Trophoblast cell (in vitro differentiated cells and primary cell): ENCODE results near the gene DLX3.

Experiments
- DNase-seq, 2 donors: peaks; one replicate each; pipeline ENCODE4 v3.0.0-alpha.2; 2016
- H2AFZ ChIP-seq: 2 replicates; pipeline ENCODE4 v1.6.1; 2013; ENCODE audit warnings: low read length, moderate library complexity, mild to moderate bottlenecking; ENCODE audit not compliant: insufficient read depth, poor library complexity
- H2AK5ac ChIP-seq: 2 replicates; pipeline ENCODE4 v1.6.1; 2013; ENCODE audit warnings: mild to moderate bottlenecking, low read length
- H2BK120ac ChIP-seq: 2 replicates; pipeline ENCODE4 v1.6.1; 2013; ENCODE audit warnings: low read length, mild to moderate bottlenecking, moderate library complexity; ENCODE audit not compliant: insufficient read depth, poor library complexity
- H2BK12ac ChIP-seq: 2 replicates; pipeline ENCODE4 v1.6.1; 2013; ENCODE audit warnings: mild to moderate bottlenecking, low read length, moderate library complexity
- H2BK5ac ChIP-seq: 2 replicates; pipeline ENCODE4 v1.6.1; 2013; ENCODE audit warnings: low read length, low read depth, moderate library complexity, mild to moderate bottlenecking; ENCODE audit not compliant: poor library complexity
- H3K14ac ChIP-seq: 2 replicates; pipeline ENCODE4 v1.6.1; 2013; ENCODE audit warnings: mild to moderate bottlenecking, low read length
- H3K18ac ChIP-seq: 2 replicates; pipeline ENCODE4 v1.6.1; 2013; ENCODE audit warnings: mild to moderate bottlenecking, low read length
- H3K23ac ChIP-seq: 2 replicates; pipeline ENCODE4 v1.6.1; 2013; ENCODE audit warnings: low read length
- H3K27ac ChIP-seq: 2 replicates; pipeline ENCODE4 v1.5.1; 2013; ENCODE audit warnings: low read depth, mild to moderate bottlenecking, inconsistent platforms, low read length, moderate library complexity
- H3K27me3 ChIP-seq: 2 replicates; pipeline ENCODE4 v1.6.1; 2013; ENCODE audit warnings: inconsistent platforms, mild to moderate bottlenecking, low read length, moderate library complexity; ENCODE audit not compliant: insufficient read depth
- H3K36me3 ChIP-seq, 2 experiments: 1 replicate in 1 of 2; 2 replicates in 1 of 2; pipeline ENCODE4 v1.6.1; 2013; ENCODE audit warnings: low read length in 2 of 2, mild to moderate bottlenecking in 2 of 2, moderate library complexity in 1 of 2; ENCODE audit not compliant: insufficient read depth in 2 of 2, control insufficient read depth in 1 of 2
- H3K4ac ChIP-seq: 2 replicates; pipeline ENCODE4 v1.6.1; 2013; ENCODE audit warnings: low read depth, mild to moderate bottlenecking, low read length, moderate library complexity
- H3K4me1 ChIP-seq, 2 experiments: 1 replicate in 1 of 2; 2 replicates in 1 of 2; pipeline ENCODE4 v1.6.1; 2013; ENCODE audit warnings: low read length in 2 of 2, mild to moderate bottlenecking in 2 of 2, moderate library complexity in 1 of 2; ENCODE audit not compliant: insufficient read depth in 2 of 2, control insufficient read depth in 1 of 2
- H3K4me2 ChIP-seq: 2 replicates; pipeline ENCODE4 v1.6.1; 2013; ENCODE audit warnings: inconsistent platforms, mild to moderate bottlenecking, low read length, moderate library complexity
- H3K4me3 ChIP-seq: 2 replicates; pipeline ENCODE4 v1.5.1; 2013; ENCODE audit warnings: mild to moderate bottlenecking, low read depth, low read length, inconsistent platforms
- H3K79me1 ChIP-seq: one replicate; pipeline ENCODE4 v1.6.1; 2013; ENCODE audit warnings: low read length
- H3K79me2 ChIP-seq: 2 replicates; pipeline ENCODE4 v1.6.1; 2013; ENCODE audit warnings: low read length, mild to moderate bottlenecking; ENCODE audit not compliant: control insufficient read depth, insufficient read depth, poor library complexity
- H3K9ac ChIP-seq: 2 replicates; pipeline ENCODE4 v1.6.1; 2013; ENCODE audit warnings: mild to moderate bottlenecking, low read length
- H3K9me3 ChIP-seq: 2 replicates; pipeline ENCODE4 v1.6.1; 2013; ENCODE audit warnings: low read depth, mild to moderate bottlenecking, control low read depth, inconsistent platforms, low read length; ENCODE audit not compliant: insufficient read depth
- H4K12ac ChIP-seq: 2 replicates; pipeline ENCODE4 v1.6.1; 2013; ENCODE audit warnings: low read depth, mild to moderate bottlenecking, low read length, moderate library complexity
- H4K8ac ChIP-seq: 2 replicates; pipeline ENCODE4 v1.6.1; 2013; ENCODE audit warnings: low read depth, mild to moderate bottlenecking, low read length, moderate library complexity
- H4K91ac ChIP-seq: one replicate; pipeline ENCODE4 v1.6.1; 2013; ENCODE audit warnings: low read depth, mild to moderate bottlenecking, low read length, moderate library complexity
- WGBS: extraction: QIAGEN DNeasy Blood & Tissue Kit; methylation state at CpG from one replicate; pipeline ENCODE4 v1.1.7; 2013; ENCODE audit warnings: missing lambda C conversion rate; ENCODE audit not compliant: insufficient read length, insufficient coverage; ENCODE audit errors: extremely low coverage; 5-methylcytosine and 5-hydroxymethylcytosine counted together

Gene DLX3

GRCh38 chr17:50003911-50004310 lies 8.9 kb upstream of the DLX3 start:
- no peak overlapping the region for H3K27ac ChIP-seq
- H2AFZ ChIP-seq: no peak overlapping the region
- DNase-seq: no peak
- no peak overlapping the region for H3K4me3 ChIP-seq
- H3K23ac ChIP-seq: no peak overlapping the region
- WGBS: no CpG with 5 or more reads among the region's 4 CpGs
- no peaks in the 10 kb centered on the region for H3K27me3 ChIP-seq
- H4K91ac ChIP-seq: no peak overlapping the region
- no peaks in the 10 kb centered on the region for H3K4me1 ChIP-seq
- no peaks in the 10 kb centered on the region for H3K79me1 ChIP-seq
- H3K14ac ChIP-seq: no peak overlapping the region
- H4K8ac ChIP-seq: no peak overlapping the region
- H3K79me2 ChIP-seq: no peaks in the 10 kb centered on the region
- no peak overlapping the region for H2BK5ac ChIP-seq
- H4K12ac ChIP-seq: no peak overlapping the region
- peaks cover under 1% of the 10 kb centered on the region for H3K9me3 ChIP-seq
- no peak overlapping the region for H3K4ac ChIP-seq
- H3K4me2 ChIP-seq: no peak overlapping the region
- H2BK120ac ChIP-seq: no peak overlapping the region
- H2AK5ac ChIP-seq: no peak overlapping the region
- no peak overlapping the region for H3K9ac ChIP-seq
- no peaks in the 10 kb centered on the region for H3K36me3 ChIP-seq
- no peak overlapping the region for H3K18ac ChIP-seq
- H2BK12ac ChIP-seq: no peak overlapping the region

- Histone ChIP-seq H3K79me2 (peaks cover 9% of the 10 kb centered on the region), H3K4ac (no peak overlapping the region), H2BK120ac (no peak overlapping the region), H3K4me1 (peaks cover 8 to 15% of the 10 kb centered on the region in 2 experiments), H2AFZ (no peak overlapping the region), H3K18ac (no peak overlapping the region), H4K12ac (no peak overlapping the region), H3K79me1 (peaks cover 13% of the 10 kb centered on the region), H3K4me2 (no peak overlapping the region), H3K9me3 (peaks cover 2% of the 10 kb centered on the region), H3K4me3 (no peak overlapping the region), H2BK5ac (no peak overlapping the region), H2AK5ac (no peak overlapping the region), H4K91ac (no peak overlapping the region), H3K14ac (no peak overlapping the region), H3K27me3 (no peaks in the 10 kb centered on the region), H3K9ac (peak overlapping the region; percentile 13), H4K8ac (peak overlapping the region; percentile 13), H2BK12ac (no peak overlapping the region), H3K23ac (no peak overlapping the region), H3K36me3 (no peaks in the 10 kb centered on the region), H3K27ac (no peak overlapping the region)
- no peak for DNase-seq
- no CpG with 5 or more reads among the region's 11 CpGs for WGBS
These were observed 4.0 kb upstream of the DLX3 start for GRCh38 chr17:49998836-49999511.

- Histone ChIP-seq H2BK120ac (no peak overlapping the region), H3K14ac (no peak overlapping the region), H3K4ac (no peak overlapping the region), H3K18ac (no peak overlapping the region), H2BK5ac (no peak overlapping the region), H3K36me3 (peaks cover 0 to under 1% of the 10 kb centered on the region in 2 experiments), H3K27me3 (no peaks in the 10 kb centered on the region), H3K4me1 (peaks cover 8 to 15% of the 10 kb centered on the region in 2 experiments), H2AK5ac (no peak overlapping the region), H3K23ac (no peak overlapping the region), H2BK12ac (no peak overlapping the region), H3K79me2 (peaks cover 13% of the 10 kb centered on the region), H3K4me2 (no peak overlapping the region), H3K27ac (no peak overlapping the region), H3K79me1 (peaks cover 20% of the 10 kb centered on the region), H3K4me3 (no peak overlapping the region), H4K91ac (no peak overlapping the region), H3K9me3 (peaks cover 2% of the 10 kb centered on the region), H4K8ac (peak overlapping the region; percentile 13), H4K12ac (no peak overlapping the region), H3K9ac (no peak overlapping the region), H2AFZ (no peak overlapping the region)
- peak; percentile 88 to 97 for DNase-seq
- no CpG with 5 or more reads among the region's 20 CpGs for whole genome bisulfite sequencing
These were observed 3.0 kb upstream of the DLX3 start for GRCh38 chr17:49997773-49998703.

GRCh38 chr17:49997301-49997650 lies 2.3 kb upstream of the DLX3 start:
- Histone ChIP-seq H3K4ac (no peak overlapping the region), H3K14ac (peak overlapping the region; percentile 18), H2BK5ac (no peak overlapping the region), H3K9me3 (peaks cover 2% of the 10 kb centered on the region), H4K8ac (no peak overlapping the region), H3K4me1 (peaks cover 8 to 15% of the 10 kb centered on the region in 2 experiments), H4K91ac (peak overlapping the region; percentile 81), H3K18ac (no peak overlapping the region), H3K4me3 (no peak overlapping the region), H2AK5ac (no peak overlapping the region), H2BK12ac (no peak overlapping the region), H4K12ac (no peak overlapping the region), H3K9ac (no peak overlapping the region), H3K4me2 (peak overlapping the region; percentile 97), H3K36me3 (peaks cover under 1 to 6% of the 10 kb centered on the region in 2 experiments), H3K79me2 (peaks cover 13% of the 10 kb centered on the region), H2AFZ (peak overlapping the region; percentile 54), H3K79me1 (peaks cover 20% of the 10 kb centered on the region), H3K27ac (no peak overlapping the region), H3K23ac (no peak overlapping the region), H3K27me3 (no peaks in the 10 kb centered on the region), H2BK120ac (peak overlapping the region; percentile 27)
- peak; percentile 74 to 93 for DNase-seq
- no CpG with 5 or more reads among the region's 6 CpGs for WGBS
